Stimulated activated CD4-positive, alpha-beta T cell treated with anti-CD3 and anti-CD28 coated beads, Interleukin-4, amount 100 ng/mL, for 1 hour (primary cell): ENCODE results near the gene DMC1.
"Not testable (repeated sequence)": the region's sequence is repeated elsewhere in the genome, so short reads cannot be mapped to it uniquely, and the experiment has no call there.

ENCODE experiments used
- DNase-seq: peaks from one replicate; pipeline ENCODE4 v3.0.0-alpha.2; 2020

DMC1 gene

GRCh38 chr22:38497869-38498268 is 72.1 kb downstream of the DMC1 start:
- no peak for DNase-seq

GRCh38 chr22:38494939-38495338 is 75.0 kb downstream of the DMC1 start:
- no peak for DNase-seq

DNA sequence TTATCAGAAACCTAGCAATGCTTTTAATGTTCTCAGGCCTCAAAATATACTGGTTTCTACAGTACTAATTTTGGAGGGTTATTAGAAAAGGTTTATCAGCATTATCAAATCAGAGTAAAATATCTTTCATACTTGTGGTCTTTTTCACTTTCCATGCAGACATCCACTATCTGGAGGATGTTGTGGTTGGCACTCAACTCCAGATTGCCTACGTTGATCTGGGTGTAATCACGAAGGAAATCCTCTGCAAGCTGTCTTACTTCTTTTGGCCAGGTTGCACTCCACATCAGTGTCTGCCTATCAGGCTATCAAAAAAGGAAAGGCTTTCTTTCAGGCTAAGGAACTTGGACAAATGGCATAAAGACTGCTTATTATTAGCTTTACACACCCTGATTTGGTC is 75.5 kb downstream of the DMC1 start:
- no peak for DNase-seq

DNA sequence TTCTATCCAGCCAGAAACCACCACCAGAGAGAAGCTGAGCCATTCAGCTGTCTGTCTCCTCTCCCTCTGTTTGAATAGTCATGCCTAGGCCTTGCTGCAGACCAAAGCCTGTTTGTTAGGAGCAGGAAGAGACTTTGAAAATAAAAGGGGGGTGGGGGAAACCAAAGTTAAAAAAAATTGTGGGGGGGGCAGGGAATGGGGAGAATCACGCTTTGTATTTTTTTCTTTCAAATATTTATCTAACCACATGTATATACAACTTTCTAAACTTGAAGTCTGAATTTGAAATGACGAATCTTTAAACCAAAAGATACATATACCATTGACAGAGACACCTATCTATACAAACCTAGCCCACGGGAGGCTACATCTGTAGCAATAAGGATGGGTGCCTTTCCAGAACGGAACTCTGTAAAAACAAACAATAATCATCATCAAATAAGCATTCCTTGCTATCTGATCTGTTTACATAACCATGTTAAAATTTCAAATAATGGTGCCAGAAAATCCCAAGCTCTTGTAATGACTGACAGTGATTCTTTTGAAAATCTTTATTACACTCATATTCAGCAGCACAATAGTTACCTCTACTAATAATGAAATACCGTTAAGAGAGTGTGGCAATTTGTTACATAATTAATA is 78.2 kb downstream of the DMC1 start:
- no peak for DNase-seq

- DNase-seq = no peak
Measured at GRCh38 chr22:38490915-38491314, 79.1 kb downstream of the DMC1 start.

- DNase-seq = no peak
Measured at GRCh38 chr22:38490475-38490874, 79.5 kb downstream of the DMC1 start.

- no peak for DNase-seq
Measured at GRCh38 chr22:38489561-38490145, 80.3 kb downstream of the DMC1 start.

DNA sequence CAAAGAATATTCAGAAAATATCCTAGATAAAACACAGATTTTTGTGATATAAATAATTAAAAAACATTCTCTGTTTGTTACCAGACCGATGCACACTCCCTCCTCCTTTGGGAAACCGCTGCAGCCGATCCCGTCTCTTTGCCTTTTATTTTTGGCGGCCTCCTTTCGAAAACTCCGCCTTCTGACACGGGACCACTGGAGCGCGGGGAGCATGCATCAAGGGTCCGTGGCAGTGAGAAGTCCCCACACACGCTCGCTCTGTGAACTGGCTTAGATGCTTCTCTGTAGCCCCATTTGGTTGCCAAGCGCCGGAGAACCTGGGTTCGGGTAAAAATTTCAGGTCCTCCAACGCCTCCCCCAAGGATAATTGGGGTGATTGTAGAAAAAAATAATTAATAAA is 80.8 kb downstream of the DMC1 start:
- DNase-seq = no peak

DNA sequence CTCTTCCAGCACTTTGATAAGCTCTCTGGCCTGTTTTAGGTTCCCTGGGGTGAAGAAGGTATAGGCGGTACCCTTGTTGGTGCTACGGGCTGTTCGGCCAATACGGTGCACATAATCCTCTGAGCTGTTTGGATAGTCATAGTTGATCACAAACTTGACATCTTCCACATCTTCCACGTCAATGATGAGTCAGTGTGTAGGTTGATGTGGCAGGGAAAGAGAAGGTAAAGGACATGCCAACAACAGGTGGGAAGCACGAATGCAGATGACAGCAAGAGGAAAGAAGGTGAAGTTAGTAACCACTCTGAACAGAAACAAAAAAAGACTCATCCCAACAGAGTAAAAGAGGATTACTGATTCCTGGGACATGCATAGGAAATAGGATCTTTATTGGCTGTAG is 82.0 kb downstream of the DMC1 start:
- DNase-seq = no peak

- no peak for DNase-seq
Measured at GRCh38 chr22:38485783-38486182, 84.2 kb downstream of the DMC1 start.

DNA sequence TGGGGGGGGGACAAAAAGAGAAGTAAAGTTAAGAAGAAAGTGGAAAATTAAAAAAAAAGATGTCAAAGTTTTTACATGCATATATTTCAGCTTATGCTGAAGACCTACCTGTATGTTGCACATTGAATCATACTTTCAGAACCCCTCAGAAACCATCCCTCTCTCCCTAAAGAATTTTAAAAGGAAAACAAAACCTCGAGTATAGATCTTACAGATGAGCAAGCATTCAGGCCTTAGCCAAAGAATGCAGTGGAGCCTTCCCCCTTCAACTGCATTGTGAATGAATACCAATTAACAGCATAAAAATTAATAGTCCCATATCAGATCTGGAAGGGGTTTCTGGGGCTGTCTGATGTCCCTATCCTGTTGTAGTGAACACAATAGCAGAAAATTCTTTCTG is 85.7 kb downstream of the DMC1 start:
- DNase-seq = no peak

GRCh38 chr22:38482662-38483308 is 87.2 kb downstream of the DMC1 start:
- no peak for DNase-seq

- no peak for DNase-seq
Measured at GRCh38 chr22:38481871-38482332, 88.1 kb downstream of the DMC1 start.

DNA sequence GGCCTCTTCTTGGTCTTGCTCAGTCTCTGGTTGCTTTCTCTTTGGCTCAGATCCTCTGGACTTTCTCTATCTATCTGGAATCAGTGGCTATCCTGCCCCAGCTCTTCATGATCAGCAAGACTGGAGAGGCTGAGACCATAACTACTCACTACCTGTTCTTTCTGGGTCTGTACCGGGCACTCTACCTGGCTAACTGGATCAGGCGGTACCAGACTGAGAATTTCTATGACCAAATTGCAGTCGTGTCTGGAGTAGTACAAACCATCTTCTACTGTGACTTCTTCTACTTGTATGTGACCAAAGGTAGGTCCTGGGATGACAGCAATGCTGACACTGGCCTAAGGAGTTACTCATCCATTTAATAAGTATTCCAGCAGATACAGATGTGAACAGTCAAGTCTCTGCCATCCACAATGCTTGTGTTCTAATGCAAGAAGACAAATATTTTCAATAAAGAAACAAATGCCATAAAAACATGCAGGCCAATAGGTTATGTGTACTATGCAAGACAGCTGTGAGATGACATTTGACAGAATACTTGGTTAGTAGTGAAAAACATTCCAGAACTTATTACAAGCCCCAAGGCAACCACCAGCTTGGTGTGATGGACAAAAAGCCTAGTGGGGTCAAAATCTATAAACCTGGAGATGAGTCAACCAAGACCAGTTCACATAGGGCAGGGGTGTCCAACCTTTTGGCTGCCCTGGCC is 88.7 kb downstream of the DMC1 start:
- DNase-seq = no peak

GRCh38 chr22:38479096-38479837 is 90.7 kb downstream of the DMC1 start:
- no peak for DNase-seq

GRCh38 chr22:38477585-38477984 is 92.4 kb downstream of the DMC1 start:
- no peak for DNase-seq

DNA sequence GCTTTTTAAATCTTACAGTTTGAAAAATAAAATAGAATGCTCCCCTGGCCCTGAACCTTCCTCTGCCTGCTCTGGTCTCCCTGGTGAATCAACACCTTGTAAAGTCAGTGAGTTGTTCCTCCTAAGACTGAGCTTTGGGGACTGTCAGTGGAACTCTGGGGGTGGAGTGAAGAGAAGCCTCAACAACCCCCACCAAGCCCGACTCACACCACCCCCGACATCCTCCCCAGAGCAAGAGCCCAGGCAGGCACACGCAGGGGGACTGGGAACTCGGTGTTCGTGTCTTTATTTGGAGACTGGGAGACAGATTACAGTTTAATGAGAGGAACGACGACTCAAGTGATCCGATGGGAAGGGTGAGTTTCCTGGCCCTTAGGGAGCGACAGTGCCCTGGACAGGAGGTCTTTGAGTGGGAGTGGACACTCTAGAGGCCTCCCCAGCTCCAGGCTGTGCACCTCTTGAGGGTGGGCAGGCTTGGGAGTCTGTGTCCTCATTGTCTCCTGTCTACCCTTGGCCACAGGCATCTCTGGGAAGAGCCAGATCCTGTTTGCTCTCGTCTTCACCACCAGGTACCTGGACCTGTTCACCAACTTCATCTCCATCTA is 95.9 kb downstream of the DMC1 start:
- DNase-seq = no peak

DNA sequence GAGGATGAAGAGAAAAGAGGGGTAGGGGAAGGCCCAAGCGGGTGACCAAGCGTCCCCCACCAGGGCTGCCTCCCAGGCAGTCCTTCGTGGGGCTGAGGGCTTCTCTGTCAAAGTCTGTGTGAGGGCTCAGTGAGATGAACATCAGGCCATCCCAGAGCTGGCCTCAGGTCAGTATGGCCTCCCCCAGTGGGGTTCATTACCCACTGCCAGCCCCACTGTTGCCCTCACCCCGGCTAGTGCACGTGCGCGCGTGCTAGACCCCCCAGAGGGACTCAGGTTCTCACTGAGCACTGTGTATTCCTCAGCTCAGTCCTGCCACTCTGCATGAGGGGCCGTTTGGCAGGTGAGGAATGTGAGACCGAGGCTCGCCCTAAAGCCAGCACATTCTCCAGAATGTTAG is 98.7 kb downstream of the DMC1 start:
- no peak for DNase-seq

DNA sequence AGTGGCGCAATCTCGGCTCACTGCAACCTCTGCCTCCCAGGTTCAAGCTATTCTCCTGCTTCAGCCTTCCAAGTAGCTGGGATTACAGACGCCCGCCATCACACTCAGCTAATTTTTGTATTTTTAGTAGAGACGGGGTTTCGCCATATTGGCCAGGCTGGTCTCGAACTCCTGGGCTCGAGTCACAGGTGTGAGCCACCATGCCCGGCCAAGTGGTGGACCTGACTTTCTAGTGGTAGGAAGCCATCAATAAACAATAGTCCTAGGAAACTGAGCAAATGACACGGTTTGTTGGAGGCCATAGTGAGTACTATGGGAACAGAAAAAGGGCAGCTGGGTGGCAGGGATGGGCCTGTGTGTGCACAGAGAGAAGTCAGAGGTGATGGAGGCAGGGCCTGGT is 99.8 kb downstream of the DMC1 start:
- not testable (repeated sequence) for DNase-seq

DNA sequence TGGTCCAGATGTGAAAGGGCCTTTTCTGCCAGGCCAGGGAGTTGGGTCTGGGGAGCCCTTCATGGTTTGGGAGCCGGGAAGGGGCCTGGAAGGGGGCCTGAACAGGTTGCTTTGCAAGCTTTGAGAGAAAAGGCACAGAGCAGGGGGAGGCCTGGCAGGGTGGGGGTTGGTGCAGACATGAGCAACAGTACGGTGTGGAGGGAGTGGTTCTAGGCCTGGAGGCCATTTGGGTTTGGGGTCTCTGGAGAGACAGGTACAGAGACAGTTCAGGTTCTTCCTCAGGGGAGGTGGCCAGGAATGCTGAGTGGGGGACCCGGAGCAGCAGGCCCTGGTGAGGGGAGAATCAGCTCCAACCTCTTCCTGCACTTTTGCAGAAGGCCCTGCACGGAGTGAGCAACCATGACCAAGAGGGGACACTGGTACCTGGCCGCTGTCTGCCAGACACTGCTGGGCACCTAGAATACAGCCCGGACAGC is 100.6 kb downstream of the DMC1 start:
- DNase-seq = no peak
